ENCODE data around the gene CABP4.
A peak's percentile ranks its signal among the peaks of the same experiment; 100 is the strongest.
"Not testable (repeated sequence)": the region's sequence is repeated elsewhere in the genome, so short reads cannot be mapped to it uniquely, and the experiment has no call there.

CABP4 gene

GRCh38 chr11:67468759-67469507 is 13.8 kb downstream of the CABP4 start, which contains the start of gene TMEM134:
TSS of gene TMEM134 (minus strand) at chr11:67469251. CDS start at chr11:67469192, 59 bp downstream.
- Histone ChIP-seq H3K27me3 (ENCODE audit: control insufficient read depth, insufficient read depth, low read length) (no peaks in the 10 kb centered on the region), H3K9ac (peak within 1 kb of the TSS; percentile 53), H3K4me2 (ENCODE audit: low read length) (peak within 1 kb of the TSS; percentile 94), H3K9me3 (ENCODE audit: control insufficient read depth, low read length) (no peaks in the 10 kb centered on the region), H3K27ac (peak within 1 kb of the TSS; percentile 70), H2AFZ (peak within 1 kb of the TSS; percentile 92), H3K4me1 (no peaks in the 10 kb centered on the region), H3K79me2 (no peaks in the 10 kb centered on the region), H3K4me3 (ENCODE audit: low read depth, low read length) (peak within 1 kb of the TSS; percentile 76), H3K36me3 (ENCODE audit: control insufficient read depth, insufficient read depth, low read length) (no peaks in the 10 kb centered on the region)
- no peak for TF ChIP-seq CTCF (IDR thresholded peaks at IDR 0.05)

GRCh38 chr11:67469508-67469811 is 14.3 kb downstream of the CABP4 start:
- Histone ChIP-seq H3K9ac (no peak overlapping the region), H3K9me3 (ENCODE audit: control insufficient read depth, low read length) (no peaks in the 10 kb centered on the region), H3K4me3 (ENCODE audit: low read depth, low read length) (peak overlapping the region; percentile 69), H3K27me3 (ENCODE audit: control insufficient read depth, insufficient read depth, low read length) (no peaks in the 10 kb centered on the region), H2AFZ (peak overlapping the region; percentile 92), H3K27ac (peak overlapping the region; percentile 70), H3K79me2 (no peaks in the 10 kb centered on the region), H3K4me1 (no peaks in the 10 kb centered on the region), H3K4me2 (ENCODE audit: low read length) (peak overlapping the region; percentile 94), H3K36me3 (ENCODE audit: control insufficient read depth, insufficient read depth, low read length) (no peaks in the 10 kb centered on the region)
- TF ChIP-seq CTCF (IDR thresholded peaks at IDR 0.05) = no peak

- Histone ChIP-seq H3K27me3 (ENCODE audit: control insufficient read depth, insufficient read depth, low read length) (no peaks in the 10 kb centered on the region), H3K4me1 (no peaks in the 10 kb centered on the region), H3K9ac (no peak overlapping the region), H3K9me3 (ENCODE audit: control insufficient read depth, low read length) (no peaks in the 10 kb centered on the region), H3K4me3 (ENCODE audit: low read depth, low read length) (no peak overlapping the region), H3K79me2 (no peaks in the 10 kb centered on the region), H3K27ac (no peak overlapping the region), H3K36me3 (ENCODE audit: control insufficient read depth, insufficient read depth, low read length) (no peaks in the 10 kb centered on the region), H2AFZ (no peak overlapping the region), H3K4me2 (ENCODE audit: low read length) (no peak overlapping the region)
- no peak for TF ChIP-seq CTCF (IDR thresholded peaks at IDR 0.05)
Observed at GRCh38 chr11:67470337-67471002, 15.3 kb downstream of the CABP4 start.

- H3K9me3 ChIP-seq (ENCODE audit: control insufficient read depth, low read length) = no peaks in the 10 kb centered on the region
- H3K9ac ChIP-seq = no peak overlapping the region
- no peak overlapping the region for H3K27ac ChIP-seq
- no peaks in the 10 kb centered on the region for H3K36me3 ChIP-seq (ENCODE audit: control insufficient read depth, insufficient read depth, low read length)
- H3K4me3 ChIP-seq (ENCODE audit: low read depth, low read length) = no peak overlapping the region
- H2AFZ ChIP-seq = no peak overlapping the region
- no peaks in the 10 kb centered on the region for H3K4me1 ChIP-seq
- H3K27me3 ChIP-seq (ENCODE audit: control insufficient read depth, insufficient read depth, low read length) = no peaks in the 10 kb centered on the region
- TF ChIP-seq CTCF (IDR thresholded peaks at IDR 0.05) = no peak
- H3K4me2 ChIP-seq (ENCODE audit: low read length) = no peak overlapping the region
- H3K79me2 ChIP-seq = no peaks in the 10 kb centered on the region
Observed at GRCh38 chr11:67472882-67473281, 17.7 kb downstream of the CABP4 start.

GRCh38 chr11:67476692-67477091 is 21.5 kb downstream of the CABP4 start:
- not testable (repeated sequence) for H3K4me1 ChIP-seq; H3K27ac ChIP-seq; H3K9me3 ChIP-seq (ENCODE audit: control insufficient read depth, low read length); H2AFZ ChIP-seq; H3K9ac ChIP-seq; H3K79me2 ChIP-seq; H3K4me2 ChIP-seq (ENCODE audit: low read length); H3K27me3 ChIP-seq (ENCODE audit: control insufficient read depth, insufficient read depth, low read length); H3K4me3 ChIP-seq (ENCODE audit: low read depth, low read length); H3K36me3 ChIP-seq (ENCODE audit: control insufficient read depth, insufficient read depth, low read length)

GRCh38 chr11:67477344-67478050 is 22.3 kb downstream of the CABP4 start:
- not testable (repeated sequence) for H3K9ac ChIP-seq; H3K9me3 ChIP-seq (ENCODE audit: control insufficient read depth, low read length); H3K27ac ChIP-seq; H2AFZ ChIP-seq; H3K4me1 ChIP-seq; H3K4me2 ChIP-seq (ENCODE audit: low read length); H3K79me2 ChIP-seq; H3K4me3 ChIP-seq (ENCODE audit: low read depth, low read length); H3K36me3 ChIP-seq (ENCODE audit: control insufficient read depth, insufficient read depth, low read length); H3K27me3 ChIP-seq (ENCODE audit: control insufficient read depth, insufficient read depth, low read length)

All from parathyroid adenoma (tissue), 2 donors.